ENCODE data around the gene RASGRF2.

DNA sequence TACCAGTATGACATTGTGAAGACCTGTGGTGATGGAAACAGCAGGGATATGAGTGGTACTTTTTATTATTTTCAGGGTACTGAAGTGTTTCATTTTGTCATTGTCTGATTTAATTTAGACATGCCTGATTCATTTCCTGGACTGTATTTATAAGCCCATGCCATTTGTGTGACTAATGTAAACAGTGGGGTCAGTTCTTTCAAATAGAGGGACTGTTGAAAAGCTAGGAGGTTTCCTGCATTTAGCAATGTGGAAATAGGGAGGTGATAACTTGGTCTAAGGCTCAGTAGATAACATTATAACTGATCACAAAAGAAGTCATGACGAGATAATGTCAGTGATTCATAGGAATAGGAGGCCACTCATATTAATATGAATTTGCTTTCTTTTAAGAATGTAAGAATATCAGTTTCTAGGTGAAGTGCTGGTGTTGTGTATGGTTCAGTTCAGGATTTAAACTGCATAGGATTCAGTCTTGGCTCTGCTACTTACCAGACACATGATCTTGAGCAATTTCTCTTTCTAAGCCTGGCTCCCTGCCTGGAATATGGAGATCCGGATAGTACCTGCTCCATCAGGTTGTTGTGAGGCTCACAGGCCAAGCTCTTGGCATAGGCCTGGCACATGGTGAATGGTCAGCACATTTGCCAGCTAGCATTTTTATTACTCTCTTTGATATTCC is 7.5 kb downstream of the RASGRF2 start:
- no peak for TF ChIP-seq FOXK2 (IDR thresholded peaks at IDR 0.05)
- no peak for TF ChIP-seq BHLHE40 (IDR thresholded peaks at IDR 0.05; ENCODE audit: borderline replicate concordance)
- TF ChIP-seq L3MBTL2 (conservative IDR thresholded peaks at IDR 0.05), result no peak
- TF ChIP-seq FOXM1 (IDR thresholded peaks at IDR 0.05; ENCODE audit: borderline replicate concordance), result no peak
- no peak for TF ChIP-seq NFRKB (IDR thresholded peaks at IDR 0.05)
- TF ChIP-seq PKNOX1 (IDR thresholded peaks at IDR 0.05), result no peak
- TF ChIP-seq SUZ12 (IDR thresholded peaks at IDR 0.05), result no peak
- no peak for TF ChIP-seq CTBP1 (IDR thresholded peaks at IDR 0.05; ENCODE audit: borderline replicate concordance)
- TF ChIP-seq SP1 (IDR thresholded peaks at IDR 0.05), result no peak
- TF ChIP-seq ZNF384 (IDR thresholded peaks at IDR 0.05), result no peak

All from HEK293T (cell line).